Measurements from ENCODE around the gene CNTN6. TPM values are rescaled to one million over a fixed set of nuclear protein-coding genes. Genes with fewer than 3 reads are reported as not detected.

Gene CNTN6
- total RNA-seq, 4 donors from 2014 or later: not detected

GRCh38 chr3:1394188-1394587 lies 301.4 kb downstream of the CNTN6 start:
- TF ChIP-seq CTCF (IDR thresholded peaks at IDR 0.05) (no peak), POLR2A (IDR thresholded peaks at IDR 0.05) (no peak)
- intact Hi-C loops (cut with DNase I; ENCODE audit: low total_unique reads): no loop called here
- H3K4me3 ChIP-seq (ENCODE audit: low read depth, poor library complexity, severe bottlenecking): no peak overlapping the region
- WGBS, 2 donors: 89 to 95% methylated on average over 19 of the region's 19 CpGs
- DNase-seq (ENCODE audit: low spot score in 2 of 2): no peak

GRCh38 chr3:1400571-1400970 lies 307.7 kb downstream of the CNTN6 start:
- 51 to 54% methylated on average over 3 of the region's 3 CpGs for WGBS, 2 donors
- no peak for DNase-seq (ENCODE audit: low spot score in 2 of 2)
- TF ChIP-seq CTCF (IDR thresholded peaks at IDR 0.05) (no peak), POLR2A (IDR thresholded peaks at IDR 0.05) (no peak)
- no peak overlapping the region for H3K4me3 ChIP-seq (ENCODE audit: low read depth, poor library complexity, severe bottlenecking)
- intact Hi-C loops (cut with DNase I; ENCODE audit: low total_unique reads): no loop called here

- TF ChIP-seq CTCF (IDR thresholded peaks at IDR 0.05): no peak
- TF ChIP-seq POLR2A (IDR thresholded peaks at IDR 0.05): no peak
- WGBS, 2 donors: 58 to 73% methylated on average over 2 of the region's 2 CpGs
- intact Hi-C loops (cut with DNase I; ENCODE audit: low total_unique reads): no loop called here
- DNase-seq (ENCODE audit: low spot score in 2 of 2): no peak
- no peak overlapping the region for H3K4me3 ChIP-seq (ENCODE audit: low read depth, poor library complexity, severe bottlenecking)
These were observed 311.6 kb downstream of the CNTN6 start for GRCh38 chr3:1404270-1404962.

GRCh38 chr3:1406250-1406649 lies 313.4 kb downstream of the CNTN6 start:
- TF ChIP-seq POLR2A (IDR thresholded peaks at IDR 0.05) (no peak), CTCF (IDR thresholded peaks at IDR 0.05) (no peak)
- intact Hi-C loops (cut with DNase I; ENCODE audit: low total_unique reads): no loop called here
- H3K4me3 ChIP-seq (ENCODE audit: low read depth, poor library complexity, severe bottlenecking): no peak overlapping the region
- DNase-seq (ENCODE audit: low spot score in 2 of 2): no peak

- DNase-seq (ENCODE audit: low spot score in 2 of 2): no peak
- WGBS, 2 donors: 81 to 83% methylated on average over 3 of the region's 3 CpGs
- no peak overlapping the region for H3K4me3 ChIP-seq (ENCODE audit: low read depth, poor library complexity, severe bottlenecking)
- intact Hi-C loops (cut with DNase I; ENCODE audit: low total_unique reads): no loop called here
- TF ChIP-seq POLR2A (IDR thresholded peaks at IDR 0.05): no peak
- no peak for TF ChIP-seq CTCF (IDR thresholded peaks at IDR 0.05)
These were observed 328.8 kb downstream of the CNTN6 start for GRCh38 chr3:1421577-1421976.

GRCh38 chr3:1423566-1424089 lies 330.8 kb downstream of the CNTN6 start:
- no peak for TF ChIP-seq CTCF (IDR thresholded peaks at IDR 0.05)
- no peak for TF ChIP-seq POLR2A (IDR thresholded peaks at IDR 0.05)
- H3K4me3 ChIP-seq (ENCODE audit: low read depth, poor library complexity, severe bottlenecking): no peak overlapping the region
- intact Hi-C loops (cut with DNase I; ENCODE audit: low total_unique reads): no loop called here
- DNase-seq (ENCODE audit: low spot score in 2 of 2): no peak
- 44 to 59% methylated on average over 3 of the region's 3 CpGs for WGBS, 2 donors

Measured in lower leg skin (tissue), 4 donors.